ENCODE measurements around the gene UBXN10. TPM values are rescaled to one million over a fixed set of nuclear protein-coding genes. Genes with fewer than 3 reads are reported as not detected.
A peak's percentile ranks its signal among the peaks of the same experiment; 100 is the strongest.

Gene UBXN10
- polyA plus RNA-seq, 1 donor = 1.4 TPM

DNA sequence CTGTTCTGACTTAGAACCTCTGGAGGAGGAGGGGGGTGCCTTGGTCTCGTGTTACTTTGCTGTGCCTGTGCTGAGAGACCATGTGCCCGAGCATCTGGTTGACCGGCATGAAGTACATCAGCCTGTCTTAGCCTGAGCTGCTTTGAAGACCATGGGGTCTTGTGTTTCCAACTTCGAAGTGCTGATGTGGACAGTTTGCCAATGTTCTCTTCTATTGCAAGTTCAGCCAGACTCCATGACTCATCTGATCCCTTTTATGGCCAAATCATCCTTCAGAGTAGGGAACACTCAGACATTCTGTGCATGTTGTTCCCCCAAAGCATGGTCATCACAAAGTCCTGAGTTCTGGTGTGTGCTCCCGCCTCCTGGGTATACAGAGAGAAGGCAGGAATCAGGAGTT is 6.5 kb downstream of the UBXN10 start:
- Histone ChIP-seq H3K36me3 (ENCODE audit: control insufficient read depth, insufficient read depth, low read length) (no peaks in the 10 kb centered on the region), H3K27me3 (ENCODE audit: control insufficient read depth, insufficient read depth, low read length) (no peaks in the 10 kb centered on the region), H3K27ac (ENCODE audit: low read length) (no peak overlapping the region), H3K4me3 (ENCODE audit: low read length) (no peak overlapping the region), H3K9me3 (ENCODE audit: control insufficient read depth, low read depth, low read length) (no peaks in the 10 kb centered on the region), H3K4me1 (ENCODE audit: control insufficient read depth, insufficient read depth, low read length) (peaks cover 3% of the 10 kb centered on the region)
- DNase-seq = no peak
- no CpG with 5 or more reads among the region's 5 CpGs for WGBS (ENCODE audit: insufficient coverage, low lambda C conversion rate)

DNA sequence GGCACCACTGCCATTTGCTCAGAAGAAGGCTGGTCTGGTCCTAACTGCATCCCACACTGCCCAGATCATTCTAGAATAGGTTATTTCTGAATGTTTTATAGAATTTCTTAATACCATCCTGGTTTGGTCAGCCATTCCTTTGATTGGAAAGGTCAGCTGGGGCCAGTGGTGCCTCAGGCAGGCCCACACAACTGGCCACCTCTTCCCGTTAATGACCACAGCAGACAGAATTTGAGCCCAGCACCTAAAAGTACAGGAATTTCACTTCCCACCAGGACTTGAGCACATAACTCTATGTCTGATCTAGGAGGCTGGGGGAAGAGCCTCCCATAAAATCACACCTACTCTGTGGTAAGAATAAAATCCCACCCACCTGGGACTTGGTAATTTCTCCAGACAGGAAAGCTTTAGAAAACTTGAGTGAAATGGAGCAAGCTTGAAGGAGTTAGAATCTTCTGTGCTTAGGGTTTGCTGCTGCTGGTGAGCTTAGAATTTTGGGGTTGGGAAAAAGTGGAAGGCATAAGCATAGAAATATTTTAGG is 7.0 kb downstream of the UBXN10 start:
- Histone ChIP-seq H3K4me3 (ENCODE audit: low read length) (no peak overlapping the region), H3K36me3 (ENCODE audit: control insufficient read depth, insufficient read depth, low read length) (no peaks in the 10 kb centered on the region), H3K9me3 (ENCODE audit: control insufficient read depth, low read depth, low read length) (no peaks in the 10 kb centered on the region), H3K27me3 (ENCODE audit: control insufficient read depth, insufficient read depth, low read length) (no peaks in the 10 kb centered on the region), H3K4me1 (ENCODE audit: control insufficient read depth, insufficient read depth, low read length) (no peaks in the 10 kb centered on the region), H3K27ac (ENCODE audit: low read length) (no peak overlapping the region)
- WGBS (ENCODE audit: insufficient coverage, low lambda C conversion rate) = no CpG with 5 or more reads among the region's 1 CpG
- no peak for DNase-seq

DNA sequence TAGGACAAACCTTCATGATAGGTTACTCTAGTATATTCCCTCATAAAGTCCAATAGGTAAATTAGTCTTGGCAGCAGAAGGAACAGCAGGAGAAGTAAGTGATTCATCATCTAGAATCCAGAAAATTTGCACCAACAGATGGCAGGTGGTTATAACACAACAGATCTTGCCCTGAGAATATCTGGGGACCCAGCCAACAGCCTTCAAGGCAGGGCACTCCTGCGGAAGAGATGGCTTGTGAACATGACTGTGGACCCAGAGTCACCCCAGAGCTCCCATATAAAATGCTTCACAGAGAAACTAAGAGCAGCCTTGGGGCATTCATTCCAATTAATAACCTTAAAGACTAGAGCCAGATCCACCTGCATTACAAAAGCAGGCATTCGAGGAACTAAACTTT is 8.3 kb downstream of the UBXN10 start:
- 67% methylated on average over 1 of the region's 2 CpGs for WGBS (ENCODE audit: insufficient coverage, low lambda C conversion rate)
- DNase-seq = no peak
- Histone ChIP-seq H3K9me3 (ENCODE audit: control insufficient read depth, low read depth, low read length) (no peaks in the 10 kb centered on the region), H3K4me1 (ENCODE audit: control insufficient read depth, insufficient read depth, low read length) (no peaks in the 10 kb centered on the region), H3K27me3 (ENCODE audit: control insufficient read depth, insufficient read depth, low read length) (no peaks in the 10 kb centered on the region), H3K36me3 (ENCODE audit: control insufficient read depth, insufficient read depth, low read length) (no peaks in the 10 kb centered on the region), H3K27ac (ENCODE audit: low read length) (no peak overlapping the region), H3K4me3 (ENCODE audit: low read length) (no peak overlapping the region)

DNA sequence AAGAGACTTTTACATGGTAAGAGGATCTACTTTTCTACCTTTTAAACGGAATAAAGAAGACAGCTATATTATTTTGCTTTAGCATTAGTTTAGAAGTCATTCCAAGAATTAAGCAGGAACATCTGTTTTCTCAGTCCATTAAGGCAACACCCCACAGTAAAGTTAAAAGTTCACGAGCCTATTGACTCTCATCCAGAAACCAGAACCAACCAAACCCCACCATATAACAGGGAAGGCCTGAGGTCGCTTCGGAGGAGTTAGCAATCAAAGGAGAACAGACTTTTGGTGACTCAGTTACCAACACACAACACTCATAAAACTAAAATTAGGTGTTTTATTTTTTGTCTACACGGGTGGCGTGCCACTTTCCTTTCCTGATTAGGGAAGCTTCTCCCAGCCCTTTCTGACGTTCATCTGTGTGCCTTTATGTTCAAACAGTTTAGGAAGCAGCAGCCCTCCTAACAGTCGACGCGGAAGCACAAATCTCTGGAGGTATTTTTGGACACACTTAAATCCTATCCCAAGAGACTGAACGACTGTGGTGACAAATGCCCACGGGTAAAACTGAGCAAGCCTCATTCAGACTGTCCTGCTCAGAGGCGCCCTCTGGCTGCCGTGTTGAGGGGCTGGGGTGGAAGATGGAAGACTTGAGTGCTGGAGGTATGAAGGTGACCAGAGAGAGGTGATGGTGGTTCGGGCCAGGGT is 9.0 kb downstream of the UBXN10 start:
- Histone ChIP-seq H3K4me3 (ENCODE audit: low read length) (no peak overlapping the region), H3K4me1 (ENCODE audit: control insufficient read depth, insufficient read depth, low read length) (no peaks in the 10 kb centered on the region), H3K36me3 (ENCODE audit: control insufficient read depth, insufficient read depth, low read length) (no peaks in the 10 kb centered on the region), H3K9me3 (ENCODE audit: control insufficient read depth, low read depth, low read length) (no peaks in the 10 kb centered on the region), H3K27ac (ENCODE audit: low read length) (no peak overlapping the region), H3K27me3 (ENCODE audit: control insufficient read depth, insufficient read depth, low read length) (no peaks in the 10 kb centered on the region)
- 75% methylated on average over 1 of the region's 15 CpGs for WGBS (ENCODE audit: insufficient coverage, low lambda C conversion rate)
- peak; percentile 37 to 48 for DNase-seq

DNA sequence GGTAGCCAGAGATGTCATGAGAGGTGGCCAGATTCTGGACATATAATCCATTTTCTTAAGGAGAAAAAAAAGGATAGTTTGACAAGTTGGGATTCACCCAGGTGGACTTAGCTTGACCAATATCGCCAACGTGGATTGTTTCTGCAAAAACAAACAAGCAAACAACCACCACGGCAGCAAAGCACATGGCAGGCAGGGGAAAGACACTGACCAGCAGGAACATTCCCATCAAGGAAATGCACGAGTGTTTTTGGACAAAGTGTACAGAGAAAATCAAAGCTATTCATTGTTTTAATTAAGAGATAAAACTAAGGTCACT is 9.5 kb downstream of the UBXN10 start:
- no peaks in the 10 kb centered on the region for H3K36me3 ChIP-seq (ENCODE audit: control insufficient read depth, insufficient read depth, low read length)
- no peak for DNase-seq
- WGBS (ENCODE audit: insufficient coverage, low lambda C conversion rate) = no CpG with 5 or more reads among the region's 4 CpGs
- H3K27me3 ChIP-seq (ENCODE audit: control insufficient read depth, insufficient read depth, low read length) = no peaks in the 10 kb centered on the region
- no peak overlapping the region for H3K27ac ChIP-seq (ENCODE audit: low read length)
- H3K4me1 ChIP-seq (ENCODE audit: control insufficient read depth, insufficient read depth, low read length) = no peaks in the 10 kb centered on the region
- H3K4me3 ChIP-seq (ENCODE audit: low read length) = no peak overlapping the region
- no peaks in the 10 kb centered on the region for H3K9me3 ChIP-seq (ENCODE audit: control insufficient read depth, low read depth, low read length)

DNA sequence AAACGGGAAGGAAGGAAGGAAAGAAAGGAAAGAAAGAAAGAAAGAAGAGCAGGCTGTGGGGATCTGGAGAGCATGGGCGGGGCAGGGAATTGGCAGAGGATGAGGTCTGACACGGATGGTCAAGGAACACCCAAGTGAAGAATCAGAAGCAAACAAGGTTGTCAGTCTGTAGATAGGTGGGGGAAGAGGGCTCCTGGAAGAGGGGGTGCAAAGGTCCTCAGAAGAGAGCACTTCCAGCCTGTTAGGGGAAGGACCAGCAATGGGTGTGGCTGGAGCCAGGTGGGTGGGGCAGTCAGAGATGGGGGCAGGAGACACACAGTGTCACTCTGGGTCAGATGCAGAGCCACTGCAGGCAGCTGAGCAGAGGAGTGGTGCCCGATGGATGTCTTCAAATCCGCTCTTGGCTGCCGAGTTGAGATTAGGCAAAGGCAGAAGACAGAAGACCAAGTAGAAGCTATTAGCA is 11.5 kb downstream of the UBXN10 start:
- Histone ChIP-seq H3K27me3 (ENCODE audit: control insufficient read depth, insufficient read depth, low read length) (no peaks in the 10 kb centered on the region), H3K4me3 (ENCODE audit: low read length) (no peak overlapping the region), H3K27ac (ENCODE audit: low read length) (no peak overlapping the region), H3K9me3 (ENCODE audit: control insufficient read depth, low read depth, low read length) (no peaks in the 10 kb centered on the region), H3K4me1 (ENCODE audit: control insufficient read depth, insufficient read depth, low read length) (no peaks in the 10 kb centered on the region), H3K36me3 (ENCODE audit: control insufficient read depth, insufficient read depth, low read length) (no peaks in the 10 kb centered on the region)
- DNase-seq = peak in 1 of 2 donors; percentile 24
- WGBS (ENCODE audit: insufficient coverage, low lambda C conversion rate) = 100% methylated on average over 1 of the region's 6 CpGs

DNA sequence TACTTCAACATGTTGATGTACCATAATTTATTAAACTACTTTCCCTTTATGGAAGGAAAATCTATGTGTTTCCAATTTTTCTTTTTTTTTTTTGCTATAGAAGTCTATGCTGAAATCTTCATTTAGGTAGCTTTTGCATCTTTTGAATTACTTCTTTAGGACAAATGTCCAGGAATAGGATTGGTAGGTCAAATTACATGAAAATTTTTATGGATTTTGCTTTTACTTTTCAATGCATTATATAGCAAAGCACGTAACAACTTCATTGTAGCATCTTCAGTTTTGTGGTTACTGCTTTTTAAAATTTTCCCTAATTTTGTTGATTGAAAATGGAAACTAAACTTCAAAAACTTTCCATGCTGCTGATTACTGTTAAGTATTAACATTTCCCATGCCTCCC is 12.4 kb downstream of the UBXN10 start:
- Histone ChIP-seq H3K4me1 (ENCODE audit: control insufficient read depth, insufficient read depth, low read length) (no peaks in the 10 kb centered on the region), H3K9me3 (ENCODE audit: control insufficient read depth, low read depth, low read length) (no peaks in the 10 kb centered on the region), H3K27me3 (ENCODE audit: control insufficient read depth, insufficient read depth, low read length) (no peaks in the 10 kb centered on the region), H3K27ac (ENCODE audit: low read length) (no peak overlapping the region), H3K36me3 (ENCODE audit: control insufficient read depth, insufficient read depth, low read length) (no peaks in the 10 kb centered on the region), H3K4me3 (ENCODE audit: low read length) (no peak overlapping the region)
- no CpG with 5 or more reads among the region's 1 CpG for WGBS (ENCODE audit: insufficient coverage, low lambda C conversion rate)
- DNase-seq = no peak

DNA sequence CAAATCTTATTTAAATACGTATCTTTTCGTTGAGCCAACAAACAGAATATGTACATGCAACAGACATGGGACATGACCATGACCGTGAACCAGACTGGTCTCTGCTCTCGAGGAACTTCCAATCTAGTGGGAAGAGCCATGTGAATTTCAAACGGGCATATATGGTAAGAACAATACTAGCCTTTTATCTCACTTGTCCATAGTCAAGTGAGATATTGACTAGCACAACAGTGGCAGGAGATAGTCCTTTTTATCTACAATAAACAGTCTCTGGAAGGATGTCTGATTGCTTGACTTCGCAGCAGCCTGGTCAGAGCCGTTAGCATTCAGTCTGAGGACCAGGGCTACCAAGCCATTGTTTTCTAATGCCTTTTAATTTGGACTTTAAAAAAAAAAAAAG is 13.0 kb downstream of the UBXN10 start:
- H3K36me3 ChIP-seq (ENCODE audit: control insufficient read depth, insufficient read depth, low read length) = no peaks in the 10 kb centered on the region
- 88% methylated on average over 2 of the region's 7 CpGs for WGBS (ENCODE audit: insufficient coverage, low lambda C conversion rate)

DNA sequence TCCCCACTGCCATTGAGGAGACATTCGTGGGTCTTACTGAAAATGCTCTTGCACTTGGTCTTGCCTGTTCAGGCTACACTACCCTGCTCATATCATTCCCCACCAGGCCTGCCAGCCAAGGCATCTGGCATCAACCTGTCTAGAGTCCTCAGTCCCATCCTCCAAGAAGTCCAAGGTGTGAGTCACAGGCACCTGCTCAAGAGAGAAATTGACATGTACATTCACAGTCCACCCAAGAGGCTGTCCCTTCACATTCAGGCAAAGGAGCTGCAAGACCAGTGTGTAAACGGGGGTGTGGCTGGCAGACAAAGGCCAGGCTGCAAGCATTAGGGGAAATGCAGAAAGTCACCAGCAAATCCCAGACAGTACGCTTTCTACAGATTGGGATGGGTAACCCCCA is 13.5 kb downstream of the UBXN10 start:
- H3K27ac ChIP-seq (ENCODE audit: low read length) = no peak overlapping the region
- no peaks in the 10 kb centered on the region for H3K36me3 ChIP-seq (ENCODE audit: control insufficient read depth, insufficient read depth, low read length)
- no CpG with 5 or more reads among the region's 3 CpGs for WGBS (ENCODE audit: insufficient coverage, low lambda C conversion rate)
- H3K4me3 ChIP-seq (ENCODE audit: low read length) = no peak overlapping the region
- H3K9me3 ChIP-seq (ENCODE audit: control insufficient read depth, low read depth, low read length) = no peaks in the 10 kb centered on the region
- H3K4me1 ChIP-seq (ENCODE audit: control insufficient read depth, insufficient read depth, low read length) = no peaks in the 10 kb centered on the region
- DNase-seq = peak in 1 of 2 donors; percentile 42
- H3K27me3 ChIP-seq (ENCODE audit: control insufficient read depth, insufficient read depth, low read length) = no peaks in the 10 kb centered on the region

More for the DNA sequence above, 13.0 kb downstream of the UBXN10 start:
- DNase-seq = no peak
- Histone ChIP-seq H3K4me1 (ENCODE audit: control insufficient read depth, insufficient read depth, low read length) (no peaks in the 10 kb centered on the region), H3K9me3 (ENCODE audit: control insufficient read depth, low read depth, low read length) (no peaks in the 10 kb centered on the region), H3K27me3 (ENCODE audit: control insufficient read depth, insufficient read depth, low read length) (no peaks in the 10 kb centered on the region), H3K4me3 (ENCODE audit: low read length) (no peak overlapping the region), H3K27ac (ENCODE audit: low read length) (no peak overlapping the region)

DNA sequence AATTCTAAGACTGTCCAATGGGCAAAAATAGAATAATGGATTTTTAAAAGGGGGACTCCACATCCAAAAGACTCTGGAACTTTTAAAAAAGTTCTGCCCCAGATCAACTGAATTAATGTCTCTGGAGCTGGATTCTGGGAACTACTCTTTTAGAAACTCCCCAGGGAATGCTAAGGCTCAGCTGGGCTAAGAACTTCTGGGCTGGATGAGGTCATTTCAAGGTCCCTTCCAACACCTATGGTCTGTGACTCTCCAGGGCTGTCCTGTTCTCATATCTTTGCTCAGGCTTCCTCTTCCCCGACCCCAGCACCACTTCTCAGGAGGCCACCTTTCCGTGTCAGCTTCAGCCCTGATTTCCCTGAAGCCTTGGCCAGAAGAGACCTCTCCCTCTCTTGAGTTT is 13.9 kb downstream of the UBXN10 start:
- no peaks in the 10 kb centered on the region for H3K9me3 ChIP-seq (ENCODE audit: control insufficient read depth, low read depth, low read length)

DNA sequence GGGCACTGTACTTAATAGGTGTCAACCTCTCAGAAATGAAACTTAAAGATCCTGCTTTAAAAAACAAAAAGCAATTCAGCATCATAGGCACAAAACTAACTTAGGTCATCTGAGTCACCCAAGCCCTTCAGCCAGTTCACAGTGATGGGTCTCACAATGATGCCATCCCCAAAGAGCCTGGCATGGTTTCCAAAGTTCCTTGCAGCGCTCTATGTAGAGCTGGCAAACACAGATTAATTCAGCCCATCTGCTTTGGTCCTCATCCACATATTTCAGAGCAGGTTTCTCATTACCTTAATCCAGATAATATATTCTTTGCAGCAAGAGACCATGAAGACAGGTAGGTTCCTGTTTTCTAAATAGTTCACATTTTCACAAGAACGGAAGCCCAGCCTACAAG is 15.1 kb downstream of the UBXN10 start:
- H3K4me1 ChIP-seq (ENCODE audit: control insufficient read depth, insufficient read depth, low read length) = no peaks in the 10 kb centered on the region
- no peak for DNase-seq
- no peaks in the 10 kb centered on the region for H3K36me3 ChIP-seq (ENCODE audit: control insufficient read depth, insufficient read depth, low read length)
- WGBS (ENCODE audit: insufficient coverage, low lambda C conversion rate) = no CpG with 5 or more reads among the region's 2 CpGs
- no peaks in the 10 kb centered on the region for H3K9me3 ChIP-seq (ENCODE audit: control insufficient read depth, low read depth, low read length)
- H3K27me3 ChIP-seq (ENCODE audit: control insufficient read depth, insufficient read depth, low read length) = no peaks in the 10 kb centered on the region
- no peak overlapping the region for H3K4me3 ChIP-seq (ENCODE audit: low read length)
- no peak overlapping the region for H3K27ac ChIP-seq (ENCODE audit: low read length)

More for the DNA sequence above, 13.9 kb downstream of the UBXN10 start:
- Histone ChIP-seq H3K4me1 (ENCODE audit: control insufficient read depth, insufficient read depth, low read length) (no peaks in the 10 kb centered on the region), H3K4me3 (ENCODE audit: low read length) (no peak overlapping the region), H3K36me3 (ENCODE audit: control insufficient read depth, insufficient read depth, low read length) (no peaks in the 10 kb centered on the region), H3K27me3 (ENCODE audit: control insufficient read depth, insufficient read depth, low read length) (no peaks in the 10 kb centered on the region), H3K27ac (ENCODE audit: low read length) (no peak overlapping the region)
- no peak for DNase-seq
- 40% methylated on average over 1 of the region's 2 CpGs for WGBS (ENCODE audit: insufficient coverage, low lambda C conversion rate)
